ENCODE results near the gene BRAP. TPM values are rescaled to one million over a fixed set of nuclear protein-coding genes. Genes with fewer than 3 reads are reported as not detected.

BRAP gene
- total RNA-seq, 4 donors from 2014 or later = 12.9 to 18.0 (median 17.2) TPM

GRCh38 chr12:111643427-111643826 lies 42.3 kb downstream of the BRAP start:
- H3K27me3 ChIP-seq = no peaks in the 10 kb centered on the region
- DNase-seq (ENCODE audit: low spot score in 2 of 2) = peak in 1 of 2 donors; percentile 14
- peaks cover 0 to 24% (median 5%) of the 10 kb centered on the region in 4 donors for H3K4me1 ChIP-seq
- H3K27ac ChIP-seq = peak overlapping the region in 2 of 4 donors; percentile 20 to 57
- no peak for TF ChIP-seq POLR2A (IDR thresholded peaks at IDR 0.05)
- TF ChIP-seq CTCF (IDR thresholded peaks at IDR 0.05) = no peak
- H3K36me3 ChIP-seq = peaks cover 0 to 70% (median 11%) of the 10 kb centered on the region in 3 donors
- H3K9me3 ChIP-seq = no peaks in the 10 kb centered on the region
- 37 to 45% methylated on average over 3 of the region's 3 CpGs for WGBS, 2 donors
- H3K4me3 ChIP-seq = no peak overlapping the region

- Histone ChIP-seq H3K4me1 (peaks cover 0 to 28% (median 5%) of the 10 kb centered on the region in 4 donors), H3K36me3 (peaks cover 0 to 64% (median 11%) of the 10 kb centered on the region in 3 donors), H3K27me3 (no peaks in the 10 kb centered on the region), H3K27ac (peak overlapping the region in 2 of 4 donors; percentile 20 to 57), H3K9me3 (no peaks in the 10 kb centered on the region), H3K4me3 (no peak overlapping the region)
- TF ChIP-seq EP300 (IDR thresholded peaks at IDR 0.05) = no peak
- no peak for TF ChIP-seq CTCF (IDR thresholded peaks at IDR 0.05)
- TF ChIP-seq POLR2A (IDR thresholded peaks at IDR 0.05) = no peak
- WGBS, 2 donors = 46 to 51% methylated on average over 4 of the region's 4 CpGs
- no peak for DNase-seq (ENCODE audit: low spot score in 2 of 2)
Measured at GRCh38 chr12:111642681-111643426, 42.9 kb downstream of the BRAP start.

DNA sequence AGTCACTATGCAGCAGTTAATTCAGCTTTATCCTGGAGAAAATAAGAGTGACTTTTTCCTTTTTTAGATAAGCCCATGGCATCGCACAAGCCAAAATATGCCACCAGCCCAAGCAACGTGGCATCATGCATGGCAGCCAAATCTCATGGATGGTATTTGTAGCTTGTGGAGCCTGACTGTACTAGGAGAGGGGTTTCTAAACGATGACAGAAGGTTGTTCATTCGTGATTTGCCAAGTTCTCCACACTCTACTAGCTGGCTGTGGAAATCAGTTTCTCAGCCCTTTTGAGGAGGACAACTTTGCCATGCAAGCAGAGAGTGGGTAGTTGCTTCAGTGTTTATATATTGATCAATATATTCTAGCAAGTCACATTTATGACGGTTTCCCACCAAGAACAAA lies 45.2 kb downstream of the BRAP start:
- WGBS, 2 donors = 88 to 94% methylated on average over 5 of the region's 5 CpGs
- peaks cover 0 to 41% (median 8%) of the 10 kb centered on the region in 3 donors for H3K36me3 ChIP-seq
- no peak for DNase-seq (ENCODE audit: low spot score in 2 of 2)
- H3K4me1 ChIP-seq = peaks cover 0 to 49% (median 13%) of the 10 kb centered on the region in 4 donors
- no peak overlapping the region for H3K4me3 ChIP-seq
- H3K27ac ChIP-seq = no peak overlapping the region
- TF ChIP-seq CTCF (IDR thresholded peaks at IDR 0.05) = no peak
- no peak for TF ChIP-seq POLR2A (IDR thresholded peaks at IDR 0.05)
- no peak for TF ChIP-seq EP300 (IDR thresholded peaks at IDR 0.05)
- no peaks in the 10 kb centered on the region for H3K27me3 ChIP-seq
- no peaks in the 10 kb centered on the region for H3K9me3 ChIP-seq

DNA sequence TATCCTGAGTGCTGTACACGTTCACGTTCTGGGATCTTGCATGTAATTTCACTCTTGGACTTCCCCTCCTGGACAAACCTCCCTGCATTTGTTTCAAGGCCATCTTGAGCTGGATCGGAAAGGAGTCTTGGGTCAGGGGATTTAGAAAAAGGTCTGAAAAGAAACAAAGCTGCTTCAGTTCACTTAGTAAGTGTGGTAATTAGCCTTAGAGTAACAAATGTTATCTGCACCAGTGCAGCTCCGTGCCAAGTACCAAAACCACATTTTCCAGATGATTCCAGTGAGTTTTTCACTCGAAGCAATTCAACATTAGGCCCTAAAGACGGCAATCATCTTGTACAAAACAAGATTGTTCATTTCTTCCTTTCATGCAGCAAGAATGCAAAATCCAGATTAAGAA lies 47.2 kb downstream of the BRAP start:
- Histone ChIP-seq H3K36me3 (peaks cover 0 to 21% (median 0%) of the 10 kb centered on the region in 3 donors), H3K4me3 (no peak overlapping the region), H3K27me3 (no peaks in the 10 kb centered on the region), H3K27ac (no peak overlapping the region), H3K9me3 (no peaks in the 10 kb centered on the region), H3K4me1 (peaks cover 0 to 48% (median 13%) of the 10 kb centered on the region in 4 donors)
- DNase-seq (ENCODE audit: low spot score in 2 of 2) = no peak
- no peak for TF ChIP-seq POLR2A (IDR thresholded peaks at IDR 0.05)
- no peak for TF ChIP-seq EP300 (IDR thresholded peaks at IDR 0.05)
- no peak for TF ChIP-seq CTCF (IDR thresholded peaks at IDR 0.05)
- 33 to 42% methylated on average over 6 of the region's 6 CpGs for WGBS, 2 donors

- Histone ChIP-seq H3K4me1 (peaks cover 0 to 33% (median 11%) of the 10 kb centered on the region in 4 donors), H3K27me3 (no peaks in the 10 kb centered on the region), H3K4me3 (peak overlapping the region in 1 of 4 donors; percentile 21), H3K27ac (peak overlapping the region; percentile 5 to 83 (median 65)), H3K9me3 (no peaks in the 10 kb centered on the region), H3K36me3 (peaks cover 0 to 10% (median 0%) of the 10 kb centered on the region in 3 donors)
- peak; percentile 39 to 55 for DNase-seq (ENCODE audit: low spot score in 2 of 2)
- 10 to 13% methylated on average over 19 of the region's 19 CpGs for WGBS, 2 donors
- TF ChIP-seq CTCF (IDR thresholded peaks at IDR 0.05) = no peak
- no peak for TF ChIP-seq EP300 (IDR thresholded peaks at IDR 0.05)
- TF ChIP-seq POLR2A (IDR thresholded peaks at IDR 0.05) = no peak
Measured at GRCh38 chr12:111636209-111636945, 49.4 kb downstream of the BRAP start.

Measured in tibial nerve (tissue), 4 donors.